RWPE1 (cell line): ENCODE data around the gene PKP3.

Experiments used
- CTCF ChIA-PET: fragments of 350-600 bp; sonication (Branson Sonifier 250); formaldehyde crosslinking; extraction: SDS; loops from one replicate; lab custom pipeline; 2021; lab: Yijun Ruan, JAX
- POLR2A ChIA-PET: fragments of 400-600 bp; formaldehyde crosslinking; extraction: SDS; loops from one replicate; lab custom pipeline; 2020; ENCODE audit warnings: antibody characterized with exemption; ENCODE audit not compliant: low non-redundant PET; lab: Yijun Ruan, JAX
- DNase-seq: peaks from one replicate; pipeline ENCODE4 v3.0.0; 2012; ENCODE audit warnings: low spot score
- H3K27ac ChIP-seq: fragments of 450-650 bp; 2 replicates; pipeline ENCODE4 v1.5.1; 2017
- CTCF ChIP-seq: fragments of 450-650 bp; conservative IDR thresholded peaks from 2 replicates; pipeline ENCODE4 v1.5.1; 2017; ENCODE audit warnings: low read depth, mild to moderate bottlenecking

The PKP3 gene

DNA sequence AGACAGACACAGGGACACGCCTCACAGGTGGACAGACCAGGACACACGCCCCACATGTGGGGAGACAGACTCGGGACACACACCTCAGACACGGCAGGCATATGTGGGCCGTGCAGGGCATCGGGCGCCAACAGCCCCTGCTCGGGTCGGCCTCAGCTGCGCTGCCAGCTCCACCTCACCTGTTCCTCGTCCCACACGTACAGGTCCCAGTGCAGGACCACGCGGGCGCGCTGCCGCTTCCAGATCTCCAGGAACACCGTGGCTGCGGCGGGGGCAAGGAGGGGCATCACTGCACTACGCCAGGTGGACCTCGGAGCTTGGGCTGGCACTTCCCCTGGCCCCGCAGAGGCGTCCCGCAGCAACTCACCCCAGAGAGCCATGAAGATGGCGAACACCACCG, 35.4 kb downstream of the PKP3 start:
- ChIA-PET POLR2A (no interaction called here), CTCF (no interaction called here)
- TF ChIP-seq CTCF = no peak
- no peak overlapping the region for H3K27ac ChIP-seq
- DNase-seq = no peak

DNA sequence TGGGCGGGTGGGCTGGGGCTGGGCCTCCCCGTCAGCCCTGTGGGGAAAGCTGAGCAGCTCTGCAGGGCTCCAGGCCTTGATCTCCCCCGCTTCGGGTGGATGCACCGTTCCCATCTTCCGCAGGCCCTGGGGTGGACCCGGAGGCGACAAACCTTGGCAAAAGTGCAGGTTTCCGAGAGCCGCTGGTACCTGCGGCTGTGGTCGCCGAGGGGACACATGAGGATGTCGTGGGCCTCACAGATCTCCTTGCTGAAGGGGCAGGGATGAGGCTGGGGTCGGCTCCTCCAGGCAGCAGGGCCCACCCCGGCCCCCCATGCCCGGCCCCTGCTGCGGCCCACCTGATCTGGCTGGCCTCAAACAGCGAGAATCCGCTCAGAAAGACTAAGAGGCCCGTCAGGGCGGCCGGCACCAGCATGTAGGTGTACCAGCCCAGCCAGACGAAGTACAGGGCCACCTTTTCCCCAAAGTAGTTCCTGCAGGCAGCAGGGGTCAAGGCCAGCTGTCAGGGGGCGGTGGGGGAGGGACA, 36.0 kb downstream of the PKP3 start:
- CTCF ChIA-PET = no interaction called here
- no peak overlapping the region for H3K27ac ChIP-seq
- no peak for TF ChIP-seq CTCF
- DNase-seq = no peak
- POLR2A ChIA-PET = no interaction called here

DNA sequence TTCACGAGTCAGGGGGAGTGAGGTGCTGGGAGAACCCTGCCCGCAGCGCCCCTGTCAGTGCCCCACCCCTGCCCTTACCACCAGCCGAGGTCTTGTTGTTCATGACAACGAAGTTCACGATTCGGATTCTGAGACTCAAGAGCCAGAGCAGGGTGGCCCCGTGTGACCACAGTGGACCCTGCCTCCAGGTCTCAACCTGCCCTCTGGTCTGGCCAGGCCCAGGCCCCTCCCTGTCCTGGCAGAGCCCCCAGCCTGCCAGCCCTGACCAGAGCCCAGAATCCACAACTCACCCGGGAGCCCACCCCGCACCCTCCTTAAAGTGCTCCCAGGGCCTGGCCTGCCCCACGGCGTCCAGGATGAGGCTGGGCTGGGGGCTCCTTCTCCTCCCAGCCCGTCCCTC, 37.9 kb downstream of the PKP3 start:
- no peak for TF ChIP-seq CTCF
- POLR2A ChIA-PET = no interaction called here
- CTCF ChIA-PET = no interaction called here
- DNase-seq = no peak
- H3K27ac ChIP-seq = no peak overlapping the region

DNA sequence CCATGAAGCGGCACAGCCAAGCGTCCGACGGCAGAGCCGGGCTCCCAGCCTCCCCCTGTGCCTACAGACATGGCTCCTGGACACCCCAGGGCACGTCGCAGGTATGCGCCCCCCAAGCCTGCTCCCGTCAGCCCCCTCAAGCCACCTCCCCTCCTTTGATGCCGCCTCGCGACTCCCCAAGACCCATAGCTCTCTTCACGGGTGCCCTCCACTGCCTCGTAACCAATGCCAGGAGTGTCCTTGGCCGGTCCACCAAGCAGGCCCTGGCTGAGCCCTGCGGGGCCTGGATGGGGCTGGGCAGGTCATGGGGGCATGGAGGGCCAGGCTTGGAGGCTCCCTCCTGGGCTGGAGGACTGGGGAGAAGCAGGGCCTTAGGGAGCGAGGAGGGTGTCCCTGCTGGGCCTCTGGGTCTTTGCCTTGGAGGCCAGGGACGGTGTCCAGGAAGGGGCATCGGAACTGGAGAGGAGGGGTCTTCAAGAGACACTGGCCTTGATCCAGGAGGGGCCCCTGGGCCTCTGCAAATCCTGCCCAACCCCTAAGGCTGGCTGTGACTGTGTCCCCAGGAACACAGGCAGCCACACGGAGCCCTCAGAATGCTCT, 38.6 kb downstream of the PKP3 start:
- DNase-seq = no peak
- CTCF ChIA-PET = interaction anchor here (0.6 kb wide), 1 partner anchor 15 kb away, joined by 5 read pairs; no protein-coding TSS in a partner anchor
- no peak for TF ChIP-seq CTCF
- no peak overlapping the region for H3K27ac ChIP-seq
- POLR2A ChIA-PET = no interaction called here

GRCh38 chr11:433111-433510, 39.1 kb downstream of the PKP3 start:
- H3K27ac ChIP-seq = no peak overlapping the region
- ChIA-PET POLR2A (no interaction called here), CTCF (interaction anchor here (0.6 to 1.1 kb wide), 2 partner anchors 15 kb away, joined by 3 to 5 read pairs; no protein-coding TSS in a partner anchor)
- no peak for DNase-seq
- TF ChIP-seq CTCF = no peak

DNA sequence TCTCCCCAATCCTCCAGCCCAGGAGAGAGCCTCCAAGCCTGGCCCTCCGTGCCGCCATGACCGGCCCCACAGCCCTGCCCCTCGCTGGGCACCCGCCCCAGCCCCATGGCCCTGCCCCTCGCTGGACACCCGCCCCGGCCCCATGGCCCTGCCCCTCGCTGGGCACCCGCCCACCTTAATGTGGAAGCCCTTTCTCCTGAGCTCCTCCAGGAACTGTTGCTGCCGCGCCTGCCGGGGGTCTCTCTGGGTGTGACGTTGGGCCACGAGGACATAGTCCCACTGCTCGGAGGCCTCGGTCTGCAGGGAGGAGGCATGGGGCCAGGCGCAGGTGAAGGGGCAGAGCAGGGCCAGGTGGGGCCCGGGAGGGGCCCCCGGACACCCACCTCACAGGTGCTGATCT, 39.6 kb downstream of the PKP3 start:
- H3K27ac ChIP-seq = no peak overlapping the region
- CTCF ChIA-PET = interaction anchor here (1.1 kb wide), 1 partner anchor 14 kb away, joined by 3 read pairs; no protein-coding TSS in a partner anchor
- DNase-seq = no peak
- POLR2A ChIA-PET = no interaction called here
- TF ChIP-seq CTCF = no peak
